Ishikawa (cell line): Measurements from ENCODE around the gene CYBC1.

ENCODE experiments used
- CEBPB ChIP-seq: IDR thresholded peaks from 2 replicates; pipeline ENCODE4 v1.6.1; 2012
- CREB1 ChIP-seq: IDR thresholded peaks from 2 replicates; pipeline ENCODE4 v1.6.1; 2012; ENCODE audit warnings: low read depth
- EGR1 ChIP-seq: IDR thresholded peaks from 2 replicates; pipeline ENCODE4 v1.6.1; 2012
- EP300 ChIP-seq: IDR thresholded peaks from 2 replicates; pipeline ENCODE4 v1.6.1; 2012; ENCODE audit warnings: borderline replicate concordance
- FOXM1 ChIP-seq: IDR thresholded peaks from 2 replicates; pipeline ENCODE4 v1.6.1; 2012; ENCODE audit warnings: low read depth, borderline replicate concordance
- NFIC ChIP-seq: IDR thresholded peaks from 2 replicates; pipeline ENCODE4 v1.6.1; 2012
- RAD21 ChIP-seq: IDR thresholded peaks from 2 replicates; pipeline ENCODE4 v1.6.1; 2012; ENCODE audit warnings: low read depth
- TAF1 ChIP-seq: IDR thresholded peaks from 2 replicates; pipeline ENCODE4 v1.6.1; 2012; ENCODE audit warnings: low read depth, mild to moderate bottlenecking
- TCF12 ChIP-seq: IDR thresholded peaks from 2 replicates; pipeline ENCODE4 v1.6.1; 2012; ENCODE audit warnings: low read depth
- TEAD4 ChIP-seq: IDR thresholded peaks from 2 replicates; pipeline ENCODE4 v1.6.1; 2012
- YY1 ChIP-seq: IDR thresholded peaks from 2 replicates; pipeline ENCODE4 v1.6.1; 2012; ENCODE audit warnings: low read depth
- ZBTB7A ChIP-seq: IDR thresholded peaks from 2 replicates; pipeline ENCODE4 v1.6.1; 2012; ENCODE audit warnings: low read depth
- TF ChIP-seq, protein P1 (sequence below): IDR thresholded peaks from 2 replicates; pipeline ENCODE4 v1.6.1; 2012; ENCODE audit warnings: low read depth, mild to moderate bottlenecking
- TF ChIP-seq, protein P2 (sequence below): IDR thresholded peaks from 2 replicates; pipeline ENCODE4 v1.6.1; 2012
- TF ChIP-seq, protein P3 (sequence below): IDR thresholded peaks from 2 replicates; pipeline ENCODE4 v1.6.1; 2012

Gene CYBC1

DNA sequence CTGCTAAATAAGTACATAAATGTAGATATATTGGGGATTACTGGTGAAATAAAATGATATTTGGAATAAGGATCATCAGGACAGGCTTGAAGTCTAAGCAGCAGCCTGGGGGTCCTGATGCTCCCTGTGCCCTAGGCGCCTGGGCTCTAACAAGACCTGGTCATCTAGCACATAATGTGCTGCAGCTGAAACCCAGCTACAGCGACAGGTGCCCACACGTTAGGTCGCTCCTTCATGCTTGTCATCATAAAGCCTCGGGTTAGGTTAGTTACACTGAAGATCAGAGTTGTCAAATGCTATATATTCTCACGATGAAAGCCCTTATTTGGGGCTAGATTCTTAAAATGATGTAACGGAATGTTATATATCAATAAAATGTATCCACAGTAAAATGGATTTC, 19.5 kb upstream of the CYBC1 start:
- TF ChIP-seq EGR1 (no peak), TAF1 (no peak), EP300 (no peak), CREB1 (no peak), CEBPB (no peak), FOXM1 (no peak), TEAD4 (no peak), TCF12 (no peak), NFIC (no peak), RAD21 (no peak), ZBTB7A (no peak), YY1 (no peak)
- TF ChIP-seq, protein P1, sequence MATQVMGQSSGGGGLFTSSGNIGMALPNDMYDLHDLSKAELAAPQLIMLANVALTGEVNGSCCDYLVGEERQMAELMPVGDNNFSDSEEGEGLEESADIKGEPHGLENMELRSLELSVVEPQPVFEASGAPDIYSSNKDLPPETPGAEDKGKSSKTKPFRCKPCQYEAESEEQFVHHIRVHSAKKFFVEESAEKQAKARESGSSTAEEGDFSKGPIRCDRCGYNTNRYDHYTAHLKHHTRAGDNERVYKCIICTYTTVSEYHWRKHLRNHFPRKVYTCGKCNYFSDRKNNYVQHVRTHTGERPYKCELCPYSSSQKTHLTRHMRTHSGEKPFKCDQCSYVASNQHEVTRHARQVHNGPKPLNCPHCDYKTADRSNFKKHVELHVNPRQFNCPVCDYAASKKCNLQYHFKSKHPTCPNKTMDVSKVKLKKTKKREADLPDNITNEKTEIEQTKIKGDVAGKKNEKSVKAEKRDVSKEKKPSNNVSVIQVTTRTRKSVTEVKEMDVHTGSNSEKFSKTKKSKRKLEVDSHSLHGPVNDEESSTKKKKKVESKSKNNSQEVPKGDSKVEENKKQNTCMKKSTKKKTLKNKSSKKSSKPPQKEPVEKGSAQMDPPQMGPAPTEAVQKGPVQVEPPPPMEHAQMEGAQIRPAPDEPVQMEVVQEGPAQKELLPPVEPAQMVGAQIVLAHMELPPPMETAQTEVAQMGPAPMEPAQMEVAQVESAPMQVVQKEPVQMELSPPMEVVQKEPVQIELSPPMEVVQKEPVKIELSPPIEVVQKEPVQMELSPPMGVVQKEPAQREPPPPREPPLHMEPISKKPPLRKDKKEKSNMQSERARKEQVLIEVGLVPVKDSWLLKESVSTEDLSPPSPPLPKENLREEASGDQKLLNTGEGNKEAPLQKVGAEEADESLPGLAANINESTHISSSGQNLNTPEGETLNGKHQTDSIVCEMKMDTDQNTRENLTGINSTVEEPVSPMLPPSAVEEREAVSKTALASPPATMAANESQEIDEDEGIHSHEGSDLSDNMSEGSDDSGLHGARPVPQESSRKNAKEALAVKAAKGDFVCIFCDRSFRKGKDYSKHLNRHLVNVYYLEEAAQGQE = no peak
- TF ChIP-seq, protein P2, sequence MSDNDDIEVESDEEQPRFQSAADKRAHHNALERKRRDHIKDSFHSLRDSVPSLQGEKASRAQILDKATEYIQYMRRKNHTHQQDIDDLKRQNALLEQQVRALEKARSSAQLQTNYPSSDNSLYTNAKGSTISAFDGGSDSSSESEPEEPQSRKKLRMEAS = no peak
- TF ChIP-seq, protein P3, sequence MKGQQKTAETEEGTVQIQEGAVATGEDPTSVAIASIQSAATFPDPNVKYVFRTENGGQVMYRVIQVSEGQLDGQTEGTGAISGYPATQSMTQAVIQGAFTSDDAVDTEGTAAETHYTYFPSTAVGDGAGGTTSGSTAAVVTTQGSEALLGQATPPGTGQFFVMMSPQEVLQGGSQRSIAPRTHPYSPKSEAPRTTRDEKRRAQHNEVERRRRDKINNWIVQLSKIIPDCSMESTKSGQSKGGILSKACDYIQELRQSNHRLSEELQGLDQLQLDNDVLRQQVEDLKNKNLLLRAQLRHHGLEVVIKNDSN = no peak

DNA sequence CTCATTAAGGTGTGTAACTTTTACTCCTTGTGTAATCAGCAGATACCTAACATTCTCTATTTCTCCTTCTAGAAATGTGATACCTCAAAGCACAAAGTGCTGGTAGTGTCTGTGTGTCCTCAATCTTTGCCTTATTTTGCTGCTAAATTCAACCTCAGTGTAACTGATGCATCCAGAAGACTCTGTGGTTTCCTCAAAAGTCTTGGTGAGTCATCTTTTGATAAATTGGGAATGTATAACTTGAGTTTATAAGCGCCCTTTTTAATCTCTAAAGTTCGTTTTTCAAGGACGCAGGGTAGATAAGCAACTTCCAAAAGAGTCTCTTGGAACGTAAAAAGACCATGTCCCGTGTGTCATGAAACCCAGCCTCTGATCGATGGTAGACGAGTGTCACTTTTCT, 18.1 kb upstream of the CYBC1 start:
- TF ChIP-seq, protein P2 = no peak
- TF ChIP-seq FOXM1 = no peak
- no peak for TF ChIP-seq NFIC
- TF ChIP-seq TAF1 = no peak
- TF ChIP-seq ZBTB7A = no peak
- TF ChIP-seq EP300 = no peak
- TF ChIP-seq YY1 = no peak
- no peak for TF ChIP-seq TEAD4
- TF ChIP-seq CREB1 = no peak
- TF ChIP-seq, protein P3 = no peak
- no peak for TF ChIP-seq CEBPB

DNA sequence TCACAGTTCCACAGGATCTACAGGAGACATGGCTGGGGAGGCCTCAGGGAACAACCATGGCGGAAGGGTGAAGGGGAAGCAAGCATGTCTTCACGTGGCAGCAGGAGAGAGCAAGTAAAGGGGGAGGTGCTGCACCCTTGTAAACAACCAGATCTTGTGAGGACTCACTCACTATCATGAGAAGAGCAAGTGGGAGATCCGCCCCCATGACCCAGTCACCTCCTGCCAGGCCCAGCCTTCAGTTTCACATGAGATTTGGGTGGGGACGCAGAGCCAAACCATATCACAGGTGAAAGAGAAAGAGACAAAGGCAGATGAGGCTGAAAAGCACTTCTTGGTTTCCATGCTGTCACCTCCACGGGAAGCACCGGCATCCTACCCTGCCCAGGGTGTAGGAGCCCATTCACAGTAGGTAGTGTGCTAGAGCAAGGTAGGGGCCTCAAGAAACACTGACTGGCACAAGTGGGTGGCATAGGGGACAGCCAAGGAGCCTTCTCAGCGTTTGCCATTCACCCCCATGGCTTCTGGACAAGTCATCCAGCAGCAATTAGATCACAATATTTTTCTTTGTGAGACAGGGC, 14.6 kb upstream of the CYBC1 start:
- TF ChIP-seq YY1 (no peak), ZBTB7A (no peak), CREB1 (no peak), NFIC (no peak), CEBPB (no peak), EP300 (no peak), TAF1 (no peak), TCF12 (no peak), RAD21 (no peak), FOXM1 (no peak), TEAD4 (no peak), EGR1 (no peak)
- TF ChIP-seq, protein P2 = no peak
- TF ChIP-seq, protein P1 = no peak
- TF ChIP-seq, protein P3 = no peak

DNA sequence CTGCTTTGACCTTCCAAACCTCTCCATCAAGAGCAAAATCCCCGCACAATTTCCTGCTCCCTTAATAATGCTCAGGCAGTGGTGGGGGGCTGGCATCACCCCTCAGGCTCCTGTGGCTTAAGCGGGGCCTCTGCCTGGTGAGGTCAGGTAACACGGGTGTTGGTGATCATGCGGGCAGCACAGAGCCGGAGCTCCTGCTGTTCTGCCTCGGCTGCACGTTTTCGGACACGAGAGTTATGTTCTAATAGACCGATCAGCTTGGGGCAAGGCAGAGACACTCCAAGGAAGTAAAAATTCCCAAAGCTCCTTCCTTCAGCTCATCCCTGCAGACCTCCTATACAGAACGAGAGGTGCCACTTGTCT, 14.0 kb upstream of the CYBC1 start:
- no peak for TF ChIP-seq TEAD4
- TF ChIP-seq, protein P2 = no peak
- TF ChIP-seq TCF12 = no peak
- TF ChIP-seq, protein P1 = no peak
- no peak for TF ChIP-seq FOXM1
- TF ChIP-seq RAD21 = no peak
- TF ChIP-seq TAF1 = no peak
- no peak for TF ChIP-seq CEBPB
- TF ChIP-seq, protein P3 = no peak
- TF ChIP-seq ZBTB7A = no peak
- no peak for TF ChIP-seq NFIC
- TF ChIP-seq YY1 = no peak
- TF ChIP-seq EGR1 = no peak
- TF ChIP-seq EP300 = no peak
- TF ChIP-seq CREB1 = no peak
